ENCODE results near the gene CERS5. TPM values are rescaled to one million over a fixed set of nuclear protein-coding genes. Genes with fewer than 3 reads are reported as not detected.
A peak's percentile ranks its signal among the peaks of the same experiment; 100 is the strongest.

The CERS5 gene
- total RNA-seq, 1 experiment from 2014 or later = 62.6 TPM

DNA sequence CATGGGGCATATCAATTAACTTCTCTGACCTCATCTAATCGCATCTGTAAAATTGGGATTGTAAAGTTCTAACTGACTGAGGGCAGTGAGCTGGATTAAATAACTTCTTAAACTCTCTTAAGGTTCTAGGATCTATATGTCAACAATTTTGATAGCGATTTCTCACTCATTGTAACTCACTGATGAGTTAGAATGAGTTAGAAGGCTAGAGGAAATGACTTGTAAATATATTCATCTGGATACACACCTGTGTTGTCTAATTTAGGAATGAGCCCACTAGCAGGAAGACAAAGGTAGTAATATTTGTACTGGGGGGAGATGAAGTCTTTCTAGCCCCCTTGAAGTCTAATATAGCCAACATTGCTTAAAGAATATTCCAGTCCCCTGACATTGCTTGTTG, 46.3 kb upstream of the CERS5 start:
- Mint-ChIP-seq H3K9me3 (ENCODE audit: unreplicated experiment) (no peaks in the 10 kb centered on the region), H3K4me1 (ENCODE audit: low read depth, unreplicated experiment) (peaks cover 7% of the 10 kb centered on the region), H3K36me3 (ENCODE audit: insufficient read depth, unreplicated experiment) (peaks cover 32% of the 10 kb centered on the region), H3K27ac (ENCODE audit: unreplicated experiment) (no peak overlapping the region), H3K4me3 (ENCODE audit: unreplicated experiment) (no peak overlapping the region), H3K27me3 (ENCODE audit: insufficient read depth, unreplicated experiment) (no peaks in the 10 kb centered on the region)
- no peaks in the 10 kb centered on the region for H3K36me3 ChIP-seq (ENCODE audit: control insufficient read depth, insufficient read depth, low read length)
- TF ChIP-seq, protein P1, sequence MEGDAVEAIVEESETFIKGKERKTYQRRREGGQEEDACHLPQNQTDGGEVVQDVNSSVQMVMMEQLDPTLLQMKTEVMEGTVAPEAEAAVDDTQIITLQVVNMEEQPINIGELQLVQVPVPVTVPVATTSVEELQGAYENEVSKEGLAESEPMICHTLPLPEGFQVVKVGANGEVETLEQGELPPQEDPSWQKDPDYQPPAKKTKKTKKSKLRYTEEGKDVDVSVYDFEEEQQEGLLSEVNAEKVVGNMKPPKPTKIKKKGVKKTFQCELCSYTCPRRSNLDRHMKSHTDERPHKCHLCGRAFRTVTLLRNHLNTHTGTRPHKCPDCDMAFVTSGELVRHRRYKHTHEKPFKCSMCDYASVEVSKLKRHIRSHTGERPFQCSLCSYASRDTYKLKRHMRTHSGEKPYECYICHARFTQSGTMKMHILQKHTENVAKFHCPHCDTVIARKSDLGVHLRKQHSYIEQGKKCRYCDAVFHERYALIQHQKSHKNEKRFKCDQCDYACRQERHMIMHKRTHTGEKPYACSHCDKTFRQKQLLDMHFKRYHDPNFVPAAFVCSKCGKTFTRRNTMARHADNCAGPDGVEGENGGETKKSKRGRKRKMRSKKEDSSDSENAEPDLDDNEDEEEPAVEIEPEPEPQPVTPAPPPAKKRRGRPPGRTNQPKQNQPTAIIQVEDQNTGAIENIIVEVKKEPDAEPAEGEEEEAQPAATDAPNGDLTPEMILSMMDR (IDR thresholded peaks at IDR 0.05; ENCODE audit: insufficient read depth in 1 of 2, low read depth in 1 of 2, low read length in 1 of 2, severe bottlenecking in 1 of 2, unreplicated experiment in 1 of 2) = no peak
- ChIA-PET POLR2A (no interaction called here), CTCF (no interaction called here)
- H3K4me1 ChIP-seq = peaks cover 8% of the 10 kb centered on the region
- intact Hi-C loops (cut with micrococcal nuclease; ENCODE audit: unreplicated experiment) = no loop called here
- DNase-seq = no peak
- no peaks in the 10 kb centered on the region for H3K27me3 ChIP-seq (replicated peaks; ENCODE audit: control insufficient read depth, insufficient read depth, low read length)
- no peaks in the 10 kb centered on the region for H3K9me3 ChIP-seq
- H3K4me3 ChIP-seq (ENCODE audit: low read depth, low read length) = no peak overlapping the region
- no TSS peak for BruUV-seq (replicated peaks)

DNA sequence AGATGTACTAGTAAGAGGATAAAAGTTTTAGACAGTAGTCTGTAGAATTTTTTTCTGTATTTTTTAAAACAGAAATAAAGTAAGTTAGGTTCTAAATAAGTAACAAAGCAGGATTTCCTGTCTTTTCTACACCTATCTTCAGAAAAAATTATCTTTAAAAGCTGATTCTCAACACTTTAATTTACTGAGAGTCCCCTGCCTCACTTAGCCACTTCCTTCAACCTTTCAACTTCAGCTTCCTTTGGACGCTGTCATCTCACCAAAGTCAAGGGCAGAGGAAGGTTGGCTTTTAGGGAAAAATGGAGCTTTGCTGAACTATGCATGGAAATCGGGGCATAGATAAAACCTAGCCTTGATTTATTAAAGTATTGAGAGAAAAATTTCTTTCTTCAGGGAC, 44.9 kb upstream of the CERS5 start:
- POLR2A ChIA-PET = no interaction called here
- H3K27me3 Mint-ChIP-seq (ENCODE audit: insufficient read depth, unreplicated experiment) = no peaks in the 10 kb centered on the region
- Histone ChIP-seq H3K9me3 (no peaks in the 10 kb centered on the region), H3K27me3 (replicated peaks; ENCODE audit: control insufficient read depth, insufficient read depth, low read length) (no peaks in the 10 kb centered on the region), H3K4me1 (peaks cover 8% of the 10 kb centered on the region), H3K4me3 (ENCODE audit: low read depth, low read length) (no peak overlapping the region), H3K36me3 (ENCODE audit: control insufficient read depth, insufficient read depth, low read length) (no peaks in the 10 kb centered on the region)
- peaks cover 19% of the 10 kb centered on the region for H3K36me3 Mint-ChIP-seq (ENCODE audit: insufficient read depth, unreplicated experiment)
- BruUV-seq (replicated peaks) = no TSS peak
- H3K27ac Mint-ChIP-seq (ENCODE audit: unreplicated experiment) = peak overlapping the region; percentile 25
- intact Hi-C loops (cut with micrococcal nuclease; ENCODE audit: unreplicated experiment) = no loop called here
- CTCF ChIA-PET = no interaction called here
- H3K4me1 Mint-ChIP-seq (ENCODE audit: low read depth, unreplicated experiment) = peaks cover 7% of the 10 kb centered on the region
- TF ChIP-seq, protein P1 (IDR thresholded peaks at IDR 0.05; ENCODE audit: insufficient read depth in 1 of 2, low read depth in 1 of 2, low read length in 1 of 2, severe bottlenecking in 1 of 2, unreplicated experiment in 1 of 2) = no peak
- H3K4me3 Mint-ChIP-seq (ENCODE audit: unreplicated experiment) = no peak overlapping the region
- no peak for DNase-seq
- no peaks in the 10 kb centered on the region for H3K9me3 Mint-ChIP-seq (ENCODE audit: unreplicated experiment)

DNA sequence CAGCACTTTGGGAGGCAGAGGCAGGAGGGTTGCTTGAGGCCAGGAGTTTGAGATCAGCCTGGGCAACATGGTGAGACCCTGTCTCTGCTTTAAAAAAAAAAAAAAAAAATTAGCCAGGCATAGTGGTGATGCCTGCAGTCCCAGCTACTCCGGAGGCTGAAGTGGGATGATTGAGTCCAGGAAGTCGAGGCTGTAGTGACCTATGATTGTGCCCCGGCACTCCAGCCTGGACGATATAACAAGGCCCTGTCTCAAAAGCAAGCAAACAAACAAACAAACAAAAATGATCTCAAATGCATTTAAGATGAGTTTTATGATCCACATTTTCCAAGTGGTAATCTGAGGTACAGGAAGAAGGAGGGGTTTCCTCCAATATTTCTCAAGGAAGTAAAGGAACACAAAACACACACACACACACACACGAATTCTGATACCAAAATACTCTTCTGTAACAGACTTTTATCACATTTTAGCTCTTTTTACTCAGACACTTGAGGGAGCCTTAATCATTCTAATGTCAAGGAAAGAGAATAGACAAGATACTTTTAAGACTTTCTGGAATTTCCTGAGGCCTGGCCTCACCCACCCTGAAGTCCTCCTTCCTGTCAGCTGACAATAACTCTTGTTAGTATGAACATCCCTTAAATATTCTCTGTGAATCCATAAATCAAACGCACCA, 44.4 kb upstream of the CERS5 start:
- no peak for DNase-seq
- Mint-ChIP-seq H3K27ac (ENCODE audit: unreplicated experiment) (peak overlapping the region; percentile 25), H3K27me3 (ENCODE audit: insufficient read depth, unreplicated experiment) (no peaks in the 10 kb centered on the region), H3K4me1 (ENCODE audit: low read depth, unreplicated experiment) (peaks cover 7% of the 10 kb centered on the region), H3K9me3 (ENCODE audit: unreplicated experiment) (no peaks in the 10 kb centered on the region), H3K36me3 (ENCODE audit: insufficient read depth, unreplicated experiment) (peaks cover 17% of the 10 kb centered on the region), H3K4me3 (ENCODE audit: unreplicated experiment) (no peak overlapping the region)
- ChIA-PET CTCF (interaction anchor here (1.0 kb wide), 1 partner anchor 126 kb away, joined by 6 read pairs; the partner anchor contains the start of gene SMARCD1), POLR2A (no interaction called here)
- intact Hi-C loops (cut with micrococcal nuclease; ENCODE audit: unreplicated experiment) = no loop called here
- no TSS peak for BruUV-seq (replicated peaks)
- Histone ChIP-seq H3K36me3 (ENCODE audit: control insufficient read depth, insufficient read depth, low read length) (no peaks in the 10 kb centered on the region), H3K27me3 (replicated peaks; ENCODE audit: control insufficient read depth, insufficient read depth, low read length) (no peaks in the 10 kb centered on the region), H3K9me3 (no peaks in the 10 kb centered on the region), H3K4me1 (peaks cover 8% of the 10 kb centered on the region), H3K4me3 (ENCODE audit: low read depth, low read length) (no peak overlapping the region)
- TF ChIP-seq, protein P1 (IDR thresholded peaks at IDR 0.05; ENCODE audit: insufficient read depth in 1 of 2, low read depth in 1 of 2, low read length in 1 of 2, severe bottlenecking in 1 of 2, unreplicated experiment in 1 of 2) = no peak

Measured in Caco-2 (cell line).